IMR-90 (cell line): Measurements from ENCODE around the gene RBBP8NL. TPM values are rescaled to one million over a fixed set of nuclear protein-coding genes. Genes with fewer than 3 reads are reported as not detected.

ENCODE experiments used
- ATAC-seq: fragments of 200-7000 bp; cut with Tn5 transposase; 2 replicates; pipeline ENCODE4 v1.9.1; 2020; ENCODE audit warnings: low read depth, mild to moderate bottlenecking, moderate library complexity
- BruUV-seq: library from RNA; stranded (reverse); fragments of 400-500 nt; replicated peaks from 2 replicates; lab custom pipeline; 2021; lab: Mats Ljungman, UMichigan
- CTCF ChIA-PET: fragments of 300-600 bp; formaldehyde crosslinking; extraction: SDS; loops from one replicate; lab custom pipeline; 2021; ENCODE audit warnings: antibody characterized with exemption; lab: Yijun Ruan, JAX
- POLR2A ChIA-PET: fragments of 300-600 bp; sonication (Branson Sonifier 250); formaldehyde crosslinking; loops from one replicate; lab custom pipeline; 2022; ENCODE audit warnings: antibody characterized with exemption; ENCODE audit not compliant: unreplicated experiment; lab: Charles Lee
- DNase-seq: peaks from one replicate; pipeline ENCODE4 v3.0.0; 2013
- H2AFZ ChIP-seq: replicated peaks from 2 replicates; pipeline ENCODE3; 2013; ENCODE audit warnings: low read length, mild to moderate bottlenecking; ENCODE audit not compliant: poor library complexity
- H2AK5ac ChIP-seq: 2 replicates; pipeline ENCODE4 v1.6.1; 2013; ENCODE audit warnings: low read depth, low read length, inconsistent platforms
- H2AK9ac ChIP-seq: replicated peaks from 2 replicates; pipeline ENCODE3; 2013; ENCODE audit warnings: mild to moderate bottlenecking, low read depth, low read length, moderate library complexity; ENCODE audit not compliant: poor library complexity
- H2BK120ac ChIP-seq: 2 replicates; pipeline ENCODE4 v1.6.1; 2013; ENCODE audit warnings: low read depth, low read length, inconsistent platforms
- H2BK15ac ChIP-seq: 3 replicates; pipeline ENCODE4 v1.6.1; 2013; ENCODE audit warnings: low read depth, low read length, inconsistent platforms
- H2BK20ac ChIP-seq: 2 replicates; pipeline ENCODE4 v1.6.1; 2013; ENCODE audit warnings: low read depth, mild to moderate bottlenecking, inconsistent platforms, low read length, moderate library complexity
- H2BK5ac ChIP-seq: 2 replicates; pipeline ENCODE4 v1.6.1; 2013; ENCODE audit warnings: mild to moderate bottlenecking, low read depth, low read length, inconsistent platforms; ENCODE audit not compliant: poor library complexity, severe bottlenecking
- H3K14ac ChIP-seq: replicated peaks from 2 replicates; pipeline ENCODE4 v1.6.1; 2013; ENCODE audit warnings: low read depth, low read length, inconsistent platforms
- H3K18ac ChIP-seq: 2 replicates; pipeline ENCODE4 v1.6.1; 2013; ENCODE audit warnings: low read depth, low read length, control low read depth
- H3K23ac ChIP-seq: 2 replicates; pipeline ENCODE4 v1.6.1; 2013; ENCODE audit warnings: low read depth, low read length, inconsistent platforms
- H3K27ac ChIP-seq: 2 replicates; pipeline ENCODE4 v1.5.1; 2013; ENCODE audit warnings: mild to moderate bottlenecking, control low read depth, low read length; ENCODE audit not compliant: insufficient read depth
- H3K27me3 ChIP-seq: 2 replicates; pipeline ENCODE4 v1.6.1; 2013; ENCODE audit warnings: low read length; ENCODE audit not compliant: control insufficient read depth, insufficient read depth
- H3K36me3 ChIP-seq: 2 replicates; pipeline ENCODE4 v1.6.1; 2013; ENCODE audit warnings: low read length, mixed read lengths; ENCODE audit not compliant: control insufficient read depth, insufficient read depth
- H3K4ac ChIP-seq: 2 replicates; pipeline ENCODE4 v1.6.1; 2013; ENCODE audit warnings: low read depth, low read length, inconsistent platforms
- H3K4me1 ChIP-seq: 2 replicates; pipeline ENCODE4 v1.6.1; 2013; ENCODE audit warnings: low read length, mixed read lengths; ENCODE audit not compliant: control insufficient read depth, insufficient read depth
- H3K4me2 ChIP-seq: 2 replicates; pipeline ENCODE4 v1.6.1; 2013; ENCODE audit warnings: low read depth, mild to moderate bottlenecking, control low read depth, low read length, moderate library complexity
- H3K4me3 ChIP-seq: 2 replicates; pipeline ENCODE4 v1.5.1; 2013; ENCODE audit warnings: low read depth, mild to moderate bottlenecking, control low read depth, low read length, moderate library complexity; ENCODE audit not compliant: insufficient read depth
- H3K56ac ChIP-seq: 2 replicates; pipeline ENCODE4 v1.6.1; 2013; ENCODE audit warnings: low read length, inconsistent platforms; ENCODE audit not compliant: insufficient read depth; ENCODE audit errors: extremely low read depth
- H3K79me1 ChIP-seq, 2 experiments: 2 replicates each; pipeline ENCODE4 v1.6.1; 2013; ENCODE audit warnings: low read length in 2 of 2, inconsistent platforms in 1 of 2, low read depth in 1 of 2
- H3K9ac ChIP-seq: 2 replicates; pipeline ENCODE4 v1.6.1; 2013; ENCODE audit warnings: low read depth, low read length, control low read depth
- H3K9me1 ChIP-seq: 2 replicates; pipeline ENCODE4 v1.6.1; 2013; ENCODE audit warnings: low read length, inconsistent platforms; ENCODE audit not compliant: insufficient read depth
- H3K9me3 ChIP-seq: 2 replicates; pipeline ENCODE4 v1.6.1; 2013; ENCODE audit warnings: low read length; ENCODE audit not compliant: control insufficient read depth, insufficient read depth
- H4K20me1 ChIP-seq: 2 replicates; pipeline ENCODE4 v1.6.1; 2013; ENCODE audit warnings: low read length, inconsistent platforms; ENCODE audit not compliant: insufficient read depth
- H4K5ac ChIP-seq: 2 replicates; pipeline ENCODE4 v1.6.1; 2013; ENCODE audit warnings: mild to moderate bottlenecking, low read depth, low read length, control low read depth
- H4K8ac ChIP-seq, 2 experiments: 2 replicates each; pipeline ENCODE4 v1.6.1; 2013; ENCODE audit warnings: low read depth in 2 of 2, low read length in 2 of 2, control low read depth in 1 of 2, inconsistent platforms in 1 of 2
- H4K91ac ChIP-seq: 2 replicates; pipeline ENCODE4 v1.6.1; 2013; ENCODE audit warnings: low read depth, low read length, inconsistent platforms; ENCODE audit not compliant: insufficient read depth
- BHLHE40 ChIP-seq: fragments of 150-350 bp; IDR thresholded peaks from 2 replicates; pipeline ENCODE4 v1.6.1; 2016; ENCODE audit warnings: mild to moderate bottlenecking, low read depth, low read length
- CEBPB ChIP-seq: IDR thresholded peaks from 2 replicates; pipeline ENCODE4 v1.6.1; 2012; ENCODE audit warnings: low read depth, low read length, improper control_type of control experiment
- CHD1 ChIP-seq: IDR thresholded peaks from 2 replicates; pipeline ENCODE4 v1.6.1; 2012; ENCODE audit warnings: low read depth, low read length, improper control_type of control experiment
- FOS ChIP-seq: fragments of 150-350 bp; IDR thresholded peaks from 2 replicates; pipeline ENCODE4 v1.6.1; 2016; ENCODE audit warnings: low read depth, low read length
- MAFK ChIP-seq: IDR thresholded peaks from 2 replicates; pipeline ENCODE4 v1.6.1; 2012; ENCODE audit warnings: low read depth, low read length, improper control_type of control experiment
- MAZ ChIP-seq: IDR thresholded peaks from 2 replicates; pipeline ENCODE4 v1.6.1; 2012; ENCODE audit warnings: low read depth, mild to moderate bottlenecking, low read length, improper control_type of control experiment, moderate library complexity, borderline replicate concordance
- MXI1 ChIP-seq: IDR thresholded peaks from 2 replicates; pipeline ENCODE4 v1.6.1; 2012; ENCODE audit warnings: low read depth, mild to moderate bottlenecking, low read length, moderate library complexity, borderline replicate concordance
- NFE2L2 ChIP-seq: fragments of 150-350 bp; IDR thresholded peaks from 2 replicates; pipeline ENCODE4 v1.6.1; 2016; ENCODE audit warnings: low read depth, mild to moderate bottlenecking, low read length
- POLR2A ChIP-seq: IDR thresholded peaks from 2 replicates; pipeline ENCODE4 v1.6.1; 2012; ENCODE audit warnings: mild to moderate bottlenecking, low read depth, low read length
- RAD21 ChIP-seq: IDR thresholded peaks from 2 replicates; pipeline ENCODE4 v1.6.1; 2012; ENCODE audit warnings: low read length, improper control_type of control experiment
- RCOR1 ChIP-seq: IDR thresholded peaks from 2 replicates; pipeline ENCODE4 v1.6.1; 2012; ENCODE audit warnings: mild to moderate bottlenecking, low read length, improper control_type of control experiment; ENCODE audit not compliant: insufficient replicate concordance
- RFX5 ChIP-seq: IDR thresholded peaks from 2 replicates; pipeline ENCODE4 v1.8.0; 2012; ENCODE audit warnings: low read depth, mild to moderate bottlenecking, low read length, moderate library complexity
- SMC3 ChIP-seq: fragments of 150-350 bp; IDR thresholded peaks from 2 replicates; pipeline ENCODE4 v1.6.1; 2016; ENCODE audit warnings: low read depth, mild to moderate bottlenecking, antibody characterized with exemption, low read length, moderate library complexity
- WGBS, 2 experiments: methylation state at CpG; one replicate each; pipeline versions ENCODE4 v1.1.5 to v1.1.7; 2013; ENCODE audit warnings: missing lambda C conversion rate in 2 of 2; ENCODE audit not compliant: insufficient read length in 1 of 2; ENCODE audit errors: extremely low coverage in 2 of 2; 5-methylcytosine and 5-hydroxymethylcytosine counted together
- dilution Hi-C: fragments of 300-500 bp; cut with HindIII; formaldehyde crosslinking; loops from one replicate; pipeline ENCODE4 v1.14.3; 2018; ENCODE audit warnings: low sequenced_read_pairs; ENCODE audit not compliant: unreplicated experiment
- in situ Hi-C: fragments of 300-500 bp; cut with MboI; formaldehyde crosslinking; loops from 3 replicates; pipeline ENCODE4 v1.14.3; 2019; ENCODE audit warnings: low sequenced_read_pairs, inconsistent platforms, mixed read lengths
- intact Hi-C: fragments of 100-400 bp; cut with micrococcal nuclease; formaldehyde crosslinking; loops from 2 replicates; pipeline ENCODE4 v1.10.0; 2022
- polyA plus RNA-seq, 3 experiments: library from polyadenylated mRNA; depleted of rRNA; stranded (reverse); fragments of >200 nt; gene quantifications; 2 replicates each; pipeline ENCODE4 v1.2.3, GENCODE V29; 2012; ENCODE audit warnings: low replicate concordance in 1 of 3
- total RNA-seq: library from RNA; depleted of rRNA; stranded (reverse); fragments of >200 nt; gene quantifications from 2 replicates; pipeline ENCODE4 v1.2.3, GENCODE V29; 2012
- TF ChIP-seq, protein P1 (sequence below): fragments of 150-350 bp; IDR thresholded peaks from 2 replicates; pipeline ENCODE4 v1.6.1; 2017; ENCODE audit warnings: mild to moderate bottlenecking, antibody characterized with exemption, low read length, low read depth
- TF ChIP-seq, protein P2 (sequence below): conservative IDR thresholded peaks from 2 replicates; pipeline ENCODE4 v1.5.1; 2012; ENCODE audit warnings: mild to moderate bottlenecking, low read depth, low read length, improper control_type of control experiment
- TF ChIP-seq, protein P3 (sequence below): fragments of 150-350 bp; IDR thresholded peaks from 2 replicates; pipeline ENCODE4 v1.6.1; 2016; ENCODE audit warnings: low read depth, mild to moderate bottlenecking, low read length, moderate library complexity, borderline replicate concordance

The RBBP8NL gene
- total and polyA plus RNA-seq, 2 of the 4 experiments (the other 2 are of a cell fraction), result not detected

DNA sequence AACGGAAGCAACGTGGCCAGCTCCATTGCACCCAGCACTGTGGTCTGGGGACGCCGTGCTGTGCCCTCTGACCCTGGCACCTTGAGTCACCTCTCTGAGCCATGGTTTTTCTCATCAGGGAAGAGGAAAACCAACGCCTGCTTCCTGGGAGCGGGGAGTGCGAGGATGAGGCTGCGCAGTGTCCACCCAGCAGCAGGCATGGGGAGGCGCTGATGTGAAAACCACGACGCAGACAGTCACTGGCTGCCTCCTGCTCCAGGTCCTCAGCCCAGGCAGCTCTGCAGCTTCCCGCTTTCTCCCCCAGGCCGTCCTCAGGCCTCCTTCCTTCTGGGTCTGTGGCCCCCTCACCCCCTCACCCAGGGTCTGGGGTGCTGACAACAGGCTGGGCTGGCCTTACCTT lies 34.5 kb upstream of the RBBP8NL start:
- H3K56ac ChIP-seq, result no peak overlapping the region
- H3K4ac ChIP-seq, result no peak overlapping the region
- H3K9me3 ChIP-seq, result no peaks in the 10 kb centered on the region
- H3K23ac ChIP-seq, result no peak overlapping the region
- peaks cover 35% of the 10 kb centered on the region for H3K27me3 ChIP-seq
- TF ChIP-seq POLR2A (no peak), RCOR1 (no peak), SMC3 (no peak), FOS (no peak), MAFK (no peak), RAD21 (no peak), CHD1 (no peak), BHLHE40 (no peak), NFE2L2 (no peak), CEBPB (no peak), MAZ (no peak), MXI1 (no peak), RFX5 (no peak)
- TF ChIP-seq, protein P1, sequence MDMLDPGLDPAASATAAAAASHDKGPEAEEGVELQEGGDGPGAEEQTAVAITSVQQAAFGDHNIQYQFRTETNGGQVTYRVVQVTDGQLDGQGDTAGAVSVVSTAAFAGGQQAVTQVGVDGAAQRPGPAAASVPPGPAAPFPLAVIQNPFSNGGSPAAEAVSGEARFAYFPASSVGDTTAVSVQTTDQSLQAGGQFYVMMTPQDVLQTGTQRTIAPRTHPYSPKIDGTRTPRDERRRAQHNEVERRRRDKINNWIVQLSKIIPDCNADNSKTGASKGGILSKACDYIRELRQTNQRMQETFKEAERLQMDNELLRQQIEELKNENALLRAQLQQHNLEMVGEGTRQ, result no peak
- TF ChIP-seq, protein P2, sequence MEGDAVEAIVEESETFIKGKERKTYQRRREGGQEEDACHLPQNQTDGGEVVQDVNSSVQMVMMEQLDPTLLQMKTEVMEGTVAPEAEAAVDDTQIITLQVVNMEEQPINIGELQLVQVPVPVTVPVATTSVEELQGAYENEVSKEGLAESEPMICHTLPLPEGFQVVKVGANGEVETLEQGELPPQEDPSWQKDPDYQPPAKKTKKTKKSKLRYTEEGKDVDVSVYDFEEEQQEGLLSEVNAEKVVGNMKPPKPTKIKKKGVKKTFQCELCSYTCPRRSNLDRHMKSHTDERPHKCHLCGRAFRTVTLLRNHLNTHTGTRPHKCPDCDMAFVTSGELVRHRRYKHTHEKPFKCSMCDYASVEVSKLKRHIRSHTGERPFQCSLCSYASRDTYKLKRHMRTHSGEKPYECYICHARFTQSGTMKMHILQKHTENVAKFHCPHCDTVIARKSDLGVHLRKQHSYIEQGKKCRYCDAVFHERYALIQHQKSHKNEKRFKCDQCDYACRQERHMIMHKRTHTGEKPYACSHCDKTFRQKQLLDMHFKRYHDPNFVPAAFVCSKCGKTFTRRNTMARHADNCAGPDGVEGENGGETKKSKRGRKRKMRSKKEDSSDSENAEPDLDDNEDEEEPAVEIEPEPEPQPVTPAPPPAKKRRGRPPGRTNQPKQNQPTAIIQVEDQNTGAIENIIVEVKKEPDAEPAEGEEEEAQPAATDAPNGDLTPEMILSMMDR, result no peak
- TF ChIP-seq, protein P3, sequence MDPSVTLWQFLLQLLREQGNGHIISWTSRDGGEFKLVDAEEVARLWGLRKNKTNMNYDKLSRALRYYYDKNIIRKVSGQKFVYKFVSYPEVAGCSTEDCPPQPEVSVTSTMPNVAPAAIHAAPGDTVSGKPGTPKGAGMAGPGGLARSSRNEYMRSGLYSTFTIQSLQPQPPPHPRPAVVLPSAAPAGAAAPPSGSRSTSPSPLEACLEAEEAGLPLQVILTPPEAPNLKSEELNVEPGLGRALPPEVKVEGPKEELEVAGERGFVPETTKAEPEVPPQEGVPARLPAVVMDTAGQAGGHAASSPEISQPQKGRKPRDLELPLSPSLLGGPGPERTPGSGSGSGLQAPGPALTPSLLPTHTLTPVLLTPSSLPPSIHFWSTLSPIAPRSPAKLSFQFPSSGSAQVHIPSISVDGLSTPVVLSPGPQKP, result no peak
- no peak overlapping the region for H2BK5ac ChIP-seq
- H2AFZ ChIP-seq, result no peak overlapping the region
- no peaks in the 10 kb centered on the region for H3K9me1 ChIP-seq
- no peak overlapping the region for H3K14ac ChIP-seq
- WGBS, 2 experiments, result 80% methylated on average over 13 of the region's 13 CpGs; no CpG with 5 or more reads in 1 of the 2 experiments
- no peak overlapping the region for H3K27ac ChIP-seq
- H4K91ac ChIP-seq, result no peak overlapping the region
- dilution Hi-C loops, result no loop called here
- no peak overlapping the region for H4K8ac ChIP-seq
- H3K79me1 ChIP-seq, result no peaks in the 10 kb centered on the region
- in situ Hi-C loops, result no loop called here
- DNase-seq (no peak), ATAC-seq (no peak)
- intact Hi-C loops, result no loop called here
- H2BK15ac ChIP-seq, result no peak overlapping the region
- no peak overlapping the region for H3K4me2 ChIP-seq
- H4K5ac ChIP-seq, result no peak overlapping the region
- ChIA-PET POLR2A (no interaction called here), CTCF (no interaction called here)
- H4K20me1 ChIP-seq, result no peaks in the 10 kb centered on the region
- BruUV-seq, result no TSS peak
- H3K4me3 ChIP-seq, result no peak overlapping the region
- H3K4me1 ChIP-seq, result no peaks in the 10 kb centered on the region
- no peaks in the 10 kb centered on the region for H3K36me3 ChIP-seq
- no peak overlapping the region for H2BK20ac ChIP-seq
- H3K18ac ChIP-seq, result no peak overlapping the region
- H2AK9ac ChIP-seq, result no peak overlapping the region
- no peak overlapping the region for H3K9ac ChIP-seq
- no peak overlapping the region for H2AK5ac ChIP-seq
- H2BK120ac ChIP-seq, result no peak overlapping the region
